Neural progenitor cell (in vitro differentiated cells): ENCODE results near the gene NBAS. TPM values are rescaled to one million over a fixed set of nuclear protein-coding genes. Genes with fewer than 3 reads are reported as not detected.

Source experiments
- DNase-seq: peaks from one replicate; pipeline ENCODE4 v3.0.0-alpha.2; 2016; ENCODE audit warnings: low spot score
- H2AFZ ChIP-seq: fragments of 200-600 bp; sonication (generic); replicated peaks from 2 replicates; pipeline ENCODE4 v1.6.1; 2016; ENCODE audit warnings: antibody characterized with exemption
- H3F3A ChIP-seq: fragments of 200-600 bp; sonication (generic); 2 replicates; pipeline ENCODE4 v1.6.1; 2016; ENCODE audit warnings: antibody characterized with exemption, low read depth
- H3K27ac ChIP-seq: fragments of 200-600 bp; sonication (generic); 2 replicates; pipeline ENCODE4 v1.5.1; 2016; ENCODE audit warnings: mild to moderate bottlenecking
- H3K27me3 ChIP-seq: fragments of 200-600 bp; sonication (generic); 2 replicates; pipeline ENCODE4 v1.6.1; 2016; ENCODE audit warnings: mild to moderate bottlenecking, moderate library complexity
- H3K36me3 ChIP-seq: fragments of 200-600 bp; sonication (generic); 2 replicates; pipeline ENCODE4 v1.5.1; 2016
- H3K4me1 ChIP-seq: fragments of 200-600 bp; sonication (generic); 2 replicates; pipeline ENCODE4 v1.6.1; 2016; ENCODE audit warnings: mixed run types
- H3K4me2 ChIP-seq: fragments of 200-600 bp; sonication (generic); 2 replicates; pipeline ENCODE4 v1.6.1; 2016
- H3K4me3 ChIP-seq: fragments of 200-600 bp; sonication (generic); 2 replicates; pipeline ENCODE4 v1.5.1; 2016
- H3K79me2 ChIP-seq: fragments of 200-600 bp; sonication (generic); 2 replicates; pipeline ENCODE4 v1.6.1; 2016; ENCODE audit warnings: low read depth
- H3K9ac ChIP-seq: fragments of 200-600 bp; sonication (generic); 2 replicates; pipeline ENCODE4 v1.6.1; 2016
- H3K9me3 ChIP-seq: fragments of 200-600 bp; sonication (generic); 2 replicates; pipeline ENCODE4 v1.5.1; 2016; ENCODE audit warnings: low read depth
- H4K20me1 ChIP-seq: fragments of 200-600 bp; sonication (generic); 2 replicates; pipeline ENCODE4 v1.6.1; 2016; ENCODE audit warnings: low read depth
- H3K27ac Mint-ChIP-seq: 3 replicates; pipeline ENCODE4 v1.8.0; 2021; ENCODE audit warnings: mixed read lengths
- H3K27me3 Mint-ChIP-seq: 2 replicates; pipeline ENCODE4 v1.8.0; 2022; ENCODE audit warnings: low read depth, mild to moderate bottlenecking, inconsistent platforms, moderate library complexity, mixed read lengths; ENCODE audit not compliant: insufficient read depth
- H3K36me3 Mint-ChIP-seq: 3 replicates; pipeline ENCODE4 v1.8.0; 2021; ENCODE audit warnings: mixed read lengths
- H3K4me1 Mint-ChIP-seq: 3 replicates; pipeline ENCODE4 v1.8.0; 2021; ENCODE audit warnings: mixed read lengths
- H3K4me3 Mint-ChIP-seq: 3 replicates; pipeline ENCODE4 v1.8.0; 2021; ENCODE audit warnings: mild to moderate bottlenecking, moderate library complexity, mixed read lengths
- H3K9me3 Mint-ChIP-seq: 3 replicates; pipeline ENCODE4 v1.8.0; 2020; ENCODE audit warnings: mixed read lengths
- CTCF ChIP-seq: fragments of 200-600 bp; sonication (generic); IDR thresholded peaks from 2 replicates; pipeline ENCODE4 v1.5.1; 2017; ENCODE audit warnings: antibody characterized with exemption, mild to moderate bottlenecking
- EZH2 ChIP-seq: fragments of 200-600 bp; sonication (generic); IDR thresholded peaks from 2 replicates; pipeline ENCODE4 v1.6.1; 2017; ENCODE audit warnings: antibody characterized with exemption, mild to moderate bottlenecking, moderate library complexity
- EZH2phosphoT487 ChIP-seq: fragments of 200-600 bp; sonication (generic); IDR thresholded peaks from 2 replicates; pipeline ENCODE4 v1.6.1; 2017; ENCODE audit warnings: antibody characterized with exemption
- total RNA-seq: library from RNA; depleted of rRNA; stranded (reverse); fragments of >200 nt; gene quantifications from 2 replicates; pipeline ENCODE4 v1.2.3, GENCODE V29; 2015; ENCODE audit warnings: low replicate concordance

The NBAS gene
- total RNA-seq, 1 donor from 2014 or later = 58.0 TPM

GRCh38 chr2:15494877-15495276 is 66.3 kb downstream of the NBAS start:
- H3K79me2 ChIP-seq = no peaks in the 10 kb centered on the region
- no peaks in the 10 kb centered on the region for H4K20me1 ChIP-seq
- no peaks in the 10 kb centered on the region for H3F3A ChIP-seq
- no peak overlapping the region for H3K4me3 Mint-ChIP-seq
- peaks cover 19% of the 10 kb centered on the region for H3K36me3 Mint-ChIP-seq
- DNase-seq = no peak
- no peak overlapping the region for H3K27ac ChIP-seq
- H3K27ac Mint-ChIP-seq = no peak overlapping the region
- H3K9me3 ChIP-seq = no peaks in the 10 kb centered on the region
- H3K4me2 ChIP-seq = no peak overlapping the region
- TF ChIP-seq EZH2 (no peak), EZH2phosphoT487 (no peak), CTCF (no peak)
- H3K27me3 Mint-ChIP-seq = no peaks in the 10 kb centered on the region
- no peak overlapping the region for H3K9ac ChIP-seq
- H3K4me1 Mint-ChIP-seq = peaks cover 8% of the 10 kb centered on the region
- H3K4me3 ChIP-seq = no peak overlapping the region
- no peaks in the 10 kb centered on the region for H3K4me1 ChIP-seq
- H3K9me3 Mint-ChIP-seq = no peaks in the 10 kb centered on the region
- H2AFZ ChIP-seq = no peak overlapping the region
- no peaks in the 10 kb centered on the region for H3K36me3 ChIP-seq
- H3K27me3 ChIP-seq = no peaks in the 10 kb centered on the region

GRCh38 chr2:15492773-15493325 is 68.3 kb downstream of the NBAS start:
- H4K20me1 ChIP-seq = no peaks in the 10 kb centered on the region
- H3K9ac ChIP-seq = no peak overlapping the region
- TF ChIP-seq CTCF (no peak), EZH2phosphoT487 (no peak), EZH2 (no peak)
- no peaks in the 10 kb centered on the region for H3K4me1 ChIP-seq
- no peak overlapping the region for H3K4me3 ChIP-seq
- no peak overlapping the region for H2AFZ ChIP-seq
- H3K79me2 ChIP-seq = no peaks in the 10 kb centered on the region
- no peak overlapping the region for H3K27ac ChIP-seq
- Mint-ChIP-seq H3K4me3 (no peak overlapping the region), H3K27ac (peak overlapping the region; percentile 22), H3K36me3 (peaks cover 10% of the 10 kb centered on the region), H3K27me3 (no peaks in the 10 kb centered on the region), H3K9me3 (no peaks in the 10 kb centered on the region), H3K4me1 (peaks cover 8% of the 10 kb centered on the region)
- H3K27me3 ChIP-seq = no peaks in the 10 kb centered on the region
- H3K9me3 ChIP-seq = no peaks in the 10 kb centered on the region
- DNase-seq = no peak
- no peaks in the 10 kb centered on the region for H3F3A ChIP-seq
- no peaks in the 10 kb centered on the region for H3K36me3 ChIP-seq
- H3K4me2 ChIP-seq = no peak overlapping the region

GRCh38 chr2:15486770-15487169 is 74.4 kb downstream of the NBAS start:
- H3K4me3 Mint-ChIP-seq = no peak overlapping the region
- peaks cover 19% of the 10 kb centered on the region for H3K4me1 Mint-ChIP-seq
- H3K36me3 Mint-ChIP-seq = peaks cover 16% of the 10 kb centered on the region
- TF ChIP-seq EZH2phosphoT487 = no peak
- no peak for TF ChIP-seq CTCF
- no peak for TF ChIP-seq EZH2
- Histone ChIP-seq H3K4me3 (no peak overlapping the region), H3K27ac (no peak overlapping the region), H3K9me3 (no peaks in the 10 kb centered on the region), H2AFZ (no peak overlapping the region), H3K27me3 (no peaks in the 10 kb centered on the region), H3K36me3 (no peaks in the 10 kb centered on the region), H3K79me2 (no peaks in the 10 kb centered on the region), H3K4me2 (no peak overlapping the region), H4K20me1 (no peaks in the 10 kb centered on the region), H3K4me1 (no peaks in the 10 kb centered on the region), H3F3A (no peaks in the 10 kb centered on the region), H3K9ac (no peak overlapping the region)
- H3K27me3 Mint-ChIP-seq = no peaks in the 10 kb centered on the region
- H3K9me3 Mint-ChIP-seq = peaks cover under 1% of the 10 kb centered on the region
- no peak for DNase-seq
- no peak overlapping the region for H3K27ac Mint-ChIP-seq
